T-helper 9 cell (primary cell): Measurements from ENCODE around the gene TEX101.

Source experiments
- DNase-seq: peaks from one replicate; pipeline ENCODE4 v3.0.0-alpha.2; 2020

Gene TEX101

GRCh38 chr19:43450545-43450997 lies 35.9 kb downstream of the TEX101 start:
- DNase-seq, result no peak

- no peak for DNase-seq
These were observed 37.9 kb downstream of the TEX101 start for GRCh38 chr19:43452582-43452981.

GRCh38 chr19:43454031-43454430 lies 39.3 kb downstream of the TEX101 start:
- DNase-seq, result no peak

GRCh38 chr19:43455321-43456113 lies 40.8 kb downstream of the TEX101 start:
- DNase-seq, result no peak

GRCh38 chr19:43457809-43458208 lies 43.1 kb downstream of the TEX101 start:
- DNase-seq, result no peak

GRCh38 chr19:43460362-43461016 lies 45.8 kb downstream of the TEX101 start:
- no peak for DNase-seq

GRCh38 chr19:43461303-43461702 lies 46.6 kb downstream of the TEX101 start:
- no peak for DNase-seq

GRCh38 chr19:43462383-43462782 lies 47.7 kb downstream of the TEX101 start:
- no peak for DNase-seq

GRCh38 chr19:43462785-43463380 lies 48.2 kb downstream of the TEX101 start:
- no peak for DNase-seq

GRCh38 chr19:43463381-43464133 lies 48.9 kb downstream of the TEX101 start:
- peak; percentile 100 for DNase-seq

GRCh38 chr19:43464134-43464775 lies 49.6 kb downstream of the TEX101 start:
- no peak for DNase-seq

- no peak for DNase-seq
These were observed 50.9 kb downstream of the TEX101 start, which contains the start of gene LYPD3 for GRCh38 chr19:43465468-43466120. TSS of gene LYPD3 (minus strand) at chr19:43465608. CDS start at chr19:43465571, 37 bp downstream.

GRCh38 chr19:43466793-43467192 lies 52.1 kb downstream of the TEX101 start:
- DNase-seq, result no peak

GRCh38 chr19:43467276-43467675 lies 52.6 kb downstream of the TEX101 start:
- DNase-seq, result no peak

GRCh38 chr19:43467730-43468129 lies 53.0 kb downstream of the TEX101 start:
- DNase-seq, result no peak
